Measurements from ENCODE around the gene SORCS2. TPM values are rescaled to one million over a fixed set of nuclear protein-coding genes. Genes with fewer than 3 reads are reported as not detected.

SORCS2 gene
- total and polyA plus RNA-seq, 4 donors: 2.2 to 7.7 (median 2.5) TPM

DNA sequence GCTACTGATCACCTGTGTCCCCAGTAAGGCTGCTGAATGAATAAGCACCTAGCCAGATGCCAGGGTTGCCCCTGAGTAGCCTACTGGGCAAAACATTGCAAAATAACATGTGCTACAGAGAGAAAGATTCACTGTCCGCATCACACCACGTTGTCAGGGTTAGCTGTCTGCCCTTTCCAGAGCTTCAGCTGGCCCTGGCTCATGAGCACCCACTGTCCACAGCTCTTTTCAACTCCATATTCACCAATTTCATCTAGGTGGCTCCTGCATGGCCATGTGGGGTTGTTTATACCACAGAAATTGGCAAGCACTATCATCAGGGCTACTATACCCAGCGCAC is 470.1 kb downstream of the SORCS2 start:
- Histone ChIP-seq H3K27ac (ENCODE audit: low read depth in 1 of 2, low read length in 1 of 2) (no peak overlapping the region), H3K27me3 (ENCODE audit: control insufficient read depth in 3 of 3, insufficient read depth in 3 of 3, low read length in 2 of 3) (no peaks in the 10 kb centered on the region), H3K9me3 (ENCODE audit: control insufficient read depth in 4 of 4, insufficient read depth in 3 of 4, low read length in 3 of 4) (peaks cover 0 to 2% (median 0%) of the 10 kb centered on the region in 4 donors), H3K4me1 (ENCODE audit: control insufficient read depth in 5 of 5, insufficient read depth in 5 of 5, low read length in 5 of 5) (peaks cover 0 to 9% (median 0%) of the 10 kb centered on the region in 5 donors), H3K36me3 (ENCODE audit: control insufficient read depth in 4 of 4, insufficient read depth in 4 of 4, low read length in 4 of 4) (no peaks in the 10 kb centered on the region), H3K4me3 (no peak overlapping the region), H3K9ac (ENCODE audit: insufficient read depth in 1 of 2, low read length in 2 of 2) (no peak overlapping the region)
- TF ChIP-seq, protein P1, sequence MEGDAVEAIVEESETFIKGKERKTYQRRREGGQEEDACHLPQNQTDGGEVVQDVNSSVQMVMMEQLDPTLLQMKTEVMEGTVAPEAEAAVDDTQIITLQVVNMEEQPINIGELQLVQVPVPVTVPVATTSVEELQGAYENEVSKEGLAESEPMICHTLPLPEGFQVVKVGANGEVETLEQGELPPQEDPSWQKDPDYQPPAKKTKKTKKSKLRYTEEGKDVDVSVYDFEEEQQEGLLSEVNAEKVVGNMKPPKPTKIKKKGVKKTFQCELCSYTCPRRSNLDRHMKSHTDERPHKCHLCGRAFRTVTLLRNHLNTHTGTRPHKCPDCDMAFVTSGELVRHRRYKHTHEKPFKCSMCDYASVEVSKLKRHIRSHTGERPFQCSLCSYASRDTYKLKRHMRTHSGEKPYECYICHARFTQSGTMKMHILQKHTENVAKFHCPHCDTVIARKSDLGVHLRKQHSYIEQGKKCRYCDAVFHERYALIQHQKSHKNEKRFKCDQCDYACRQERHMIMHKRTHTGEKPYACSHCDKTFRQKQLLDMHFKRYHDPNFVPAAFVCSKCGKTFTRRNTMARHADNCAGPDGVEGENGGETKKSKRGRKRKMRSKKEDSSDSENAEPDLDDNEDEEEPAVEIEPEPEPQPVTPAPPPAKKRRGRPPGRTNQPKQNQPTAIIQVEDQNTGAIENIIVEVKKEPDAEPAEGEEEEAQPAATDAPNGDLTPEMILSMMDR (IDR thresholded peaks at IDR 0.05; ENCODE audit: control extremely low read depth, extremely low read depth): no peak
- ATAC-seq (ENCODE audit: insufficient read depth, low FRiP score) (no peak), DNase-seq (no peak)
- 95 to 96% methylated on average over 3 of the region's 3 CpGs for WGBS, 2 donors

DNA sequence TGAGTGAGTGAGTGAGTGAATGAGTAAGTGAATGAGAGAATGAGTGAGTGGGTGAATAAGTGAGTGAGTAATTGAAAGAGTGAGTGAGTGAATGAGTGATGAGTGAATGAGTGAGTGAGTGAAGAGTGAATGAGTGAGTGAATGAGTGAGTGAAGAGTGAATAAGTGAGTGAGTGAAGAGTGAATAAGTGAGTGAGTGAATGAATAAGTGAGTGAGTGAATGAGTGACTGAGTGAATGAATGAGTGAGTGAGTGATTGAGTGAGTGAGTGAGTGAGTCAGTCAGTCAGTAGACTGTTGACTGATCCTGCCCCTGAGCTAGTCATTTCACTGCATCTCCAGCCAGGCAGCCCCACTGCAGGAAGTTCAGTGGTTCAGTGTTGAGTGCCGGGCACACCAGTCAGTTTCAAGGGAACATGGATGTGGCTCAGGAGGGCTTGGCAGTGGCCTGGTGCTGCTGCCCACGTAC is 470.8 kb downstream of the SORCS2 start:
- DNase-seq: no peak
- H3K4me3 ChIP-seq: no peak overlapping the region
- H3K9ac ChIP-seq (ENCODE audit: insufficient read depth in 1 of 2, low read length in 2 of 2): no peak overlapping the region
- TF ChIP-seq, protein P1 (IDR thresholded peaks at IDR 0.05; ENCODE audit: control extremely low read depth, extremely low read depth): no peak
- peaks cover 0 to 9% (median 0%) of the 10 kb centered on the region in 5 donors for H3K4me1 ChIP-seq (ENCODE audit: control insufficient read depth in 5 of 5, insufficient read depth in 5 of 5, low read length in 5 of 5)
- no peaks in the 10 kb centered on the region for H3K36me3 ChIP-seq (ENCODE audit: control insufficient read depth in 4 of 4, insufficient read depth in 4 of 4, low read length in 4 of 4)
- H3K9me3 ChIP-seq (ENCODE audit: control insufficient read depth in 4 of 4, insufficient read depth in 3 of 4, low read length in 3 of 4): peaks cover 0 to 2% (median 0%) of the 10 kb centered on the region in 4 donors
- no peak for ATAC-seq (ENCODE audit: insufficient read depth, low FRiP score)
- no peak overlapping the region for H3K27ac ChIP-seq (ENCODE audit: low read depth in 1 of 2, low read length in 1 of 2)
- 47 to 63% methylated on average over 2 of the region's 2 CpGs for WGBS, 2 donors
- no peaks in the 10 kb centered on the region for H3K27me3 ChIP-seq (ENCODE audit: control insufficient read depth in 3 of 3, insufficient read depth in 3 of 3, low read length in 2 of 3)

DNA sequence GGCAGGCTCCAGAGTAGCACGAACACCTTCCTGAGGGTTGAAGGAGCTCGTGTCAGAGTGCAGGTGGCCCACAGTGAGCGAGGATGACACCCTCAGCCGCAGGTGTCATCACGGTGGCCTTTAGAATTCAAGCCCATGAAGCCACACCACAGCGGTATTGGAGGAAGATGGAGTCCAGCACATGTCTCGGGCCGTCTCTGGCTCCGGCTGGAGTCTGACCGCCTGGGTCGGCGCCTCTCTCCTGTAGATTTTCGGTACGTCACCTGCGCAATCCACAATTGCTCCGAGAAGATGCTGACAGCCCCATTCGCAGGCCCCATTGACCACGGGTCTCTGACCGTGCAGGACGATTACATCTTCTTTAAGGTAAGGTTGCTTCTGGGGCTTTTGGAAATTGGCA is 471.8 kb downstream of the SORCS2 start:
- H3K9ac ChIP-seq (ENCODE audit: insufficient read depth in 1 of 2, low read length in 2 of 2): no peak overlapping the region
- TF ChIP-seq, protein P1 (IDR thresholded peaks at IDR 0.05; ENCODE audit: control extremely low read depth, extremely low read depth): no peak
- H3K36me3 ChIP-seq (ENCODE audit: control insufficient read depth in 4 of 4, insufficient read depth in 4 of 4, low read length in 4 of 4): no peaks in the 10 kb centered on the region
- no peaks in the 10 kb centered on the region for H3K27me3 ChIP-seq (ENCODE audit: control insufficient read depth in 3 of 3, insufficient read depth in 3 of 3, low read length in 2 of 3)
- ATAC-seq (ENCODE audit: insufficient read depth, low FRiP score) (no peak), DNase-seq (no peak)
- H3K9me3 ChIP-seq (ENCODE audit: control insufficient read depth in 4 of 4, insufficient read depth in 3 of 4, low read length in 3 of 4): peaks cover 0 to 2% (median 0%) of the 10 kb centered on the region in 4 donors
- H3K4me1 ChIP-seq (ENCODE audit: control insufficient read depth in 5 of 5, insufficient read depth in 5 of 5, low read length in 5 of 5): peaks cover 0 to 9% (median 0%) of the 10 kb centered on the region in 5 donors
- WGBS, 2 donors: 88 to 91% methylated on average over 20 of the region's 20 CpGs
- no peak overlapping the region for H3K27ac ChIP-seq (ENCODE audit: low read depth in 1 of 2, low read length in 1 of 2)
- H3K4me3 ChIP-seq: no peak overlapping the region

DNA sequence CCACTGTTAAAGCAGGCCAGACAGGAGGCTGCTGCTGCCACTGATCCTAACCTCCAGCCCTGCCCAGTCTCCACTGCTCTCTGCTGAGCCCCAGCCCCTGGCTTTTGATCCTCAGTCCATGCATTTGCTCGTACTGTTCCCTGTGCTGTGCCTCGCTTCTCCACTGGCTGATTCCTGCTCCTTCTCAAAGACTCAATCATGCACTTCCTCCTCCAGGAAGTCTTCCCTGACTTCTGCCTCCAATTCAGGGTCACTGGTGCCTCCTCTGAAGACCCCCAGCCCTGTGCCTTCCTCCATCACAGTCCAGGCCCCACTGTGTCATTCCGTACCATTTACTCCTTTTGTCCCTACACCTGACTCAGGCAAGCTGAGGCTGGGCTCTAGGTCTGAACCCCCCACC is 473.0 kb downstream of the SORCS2 start:
- peaks cover 0 to 5% (median 0%) of the 10 kb centered on the region in 5 donors for H3K4me1 ChIP-seq (ENCODE audit: control insufficient read depth in 5 of 5, insufficient read depth in 5 of 5, low read length in 5 of 5)
- no peak overlapping the region for H3K4me3 ChIP-seq
- no peak overlapping the region for H3K27ac ChIP-seq (ENCODE audit: low read depth in 1 of 2, low read length in 1 of 2)
- no peaks in the 10 kb centered on the region for H3K36me3 ChIP-seq (ENCODE audit: control insufficient read depth in 4 of 4, insufficient read depth in 4 of 4, low read length in 4 of 4)
- DNase-seq: no peak
- TF ChIP-seq, protein P1 (IDR thresholded peaks at IDR 0.05; ENCODE audit: control extremely low read depth, extremely low read depth): no peak
- H3K9me3 ChIP-seq (ENCODE audit: control insufficient read depth in 4 of 4, insufficient read depth in 3 of 4, low read length in 3 of 4): peaks cover 0 to 2% (median 0%) of the 10 kb centered on the region in 4 donors
- ATAC-seq (ENCODE audit: insufficient read depth, low FRiP score): no peak
- 87 to 93% methylated on average over 3 of the region's 3 CpGs for WGBS, 2 donors
- H3K9ac ChIP-seq (ENCODE audit: insufficient read depth in 1 of 2, low read length in 2 of 2): no peak overlapping the region
- H3K27me3 ChIP-seq (ENCODE audit: control insufficient read depth in 3 of 3, insufficient read depth in 3 of 3, low read length in 2 of 3): no peaks in the 10 kb centered on the region
